Trophoblast cell (in vitro differentiated cells and primary cell): Measurements from ENCODE around the gene ARHGAP4.

Source experiments
- DNase-seq, 2 donors: peaks; one replicate each; pipeline ENCODE4 v3.0.0-alpha.2; 2016
- H2AFZ ChIP-seq: 2 replicates; pipeline ENCODE4 v1.6.1; 2013; ENCODE audit warnings: low read length, moderate library complexity, mild to moderate bottlenecking; ENCODE audit not compliant: insufficient read depth, poor library complexity
- H2AK5ac ChIP-seq: 2 replicates; pipeline ENCODE4 v1.6.1; 2013; ENCODE audit warnings: mild to moderate bottlenecking, low read length
- H2BK120ac ChIP-seq: 2 replicates; pipeline ENCODE4 v1.6.1; 2013; ENCODE audit warnings: low read length, mild to moderate bottlenecking, moderate library complexity; ENCODE audit not compliant: insufficient read depth, poor library complexity
- H2BK12ac ChIP-seq: 2 replicates; pipeline ENCODE4 v1.6.1; 2013; ENCODE audit warnings: mild to moderate bottlenecking, low read length, moderate library complexity
- H2BK5ac ChIP-seq: 2 replicates; pipeline ENCODE4 v1.6.1; 2013; ENCODE audit warnings: low read length, low read depth, moderate library complexity, mild to moderate bottlenecking; ENCODE audit not compliant: poor library complexity
- H3K14ac ChIP-seq: 2 replicates; pipeline ENCODE4 v1.6.1; 2013; ENCODE audit warnings: mild to moderate bottlenecking, low read length
- H3K18ac ChIP-seq: 2 replicates; pipeline ENCODE4 v1.6.1; 2013; ENCODE audit warnings: mild to moderate bottlenecking, low read length
- H3K23ac ChIP-seq: 2 replicates; pipeline ENCODE4 v1.6.1; 2013; ENCODE audit warnings: low read length
- H3K27ac ChIP-seq: 2 replicates; pipeline ENCODE4 v1.5.1; 2013; ENCODE audit warnings: low read depth, mild to moderate bottlenecking, inconsistent platforms, low read length, moderate library complexity
- H3K27me3 ChIP-seq: 2 replicates; pipeline ENCODE4 v1.6.1; 2013; ENCODE audit warnings: inconsistent platforms, mild to moderate bottlenecking, low read length, moderate library complexity; ENCODE audit not compliant: insufficient read depth
- H3K36me3 ChIP-seq, 2 experiments: 1 replicate in 1 of 2; 2 replicates in 1 of 2; pipeline ENCODE4 v1.6.1; 2013; ENCODE audit warnings: low read length in 2 of 2, mild to moderate bottlenecking in 2 of 2, moderate library complexity in 1 of 2; ENCODE audit not compliant: insufficient read depth in 2 of 2, control insufficient read depth in 1 of 2
- H3K4ac ChIP-seq: 2 replicates; pipeline ENCODE4 v1.6.1; 2013; ENCODE audit warnings: low read depth, mild to moderate bottlenecking, low read length, moderate library complexity
- H3K4me1 ChIP-seq, 2 experiments: 1 replicate in 1 of 2; 2 replicates in 1 of 2; pipeline ENCODE4 v1.6.1; 2013; ENCODE audit warnings: low read length in 2 of 2, mild to moderate bottlenecking in 2 of 2, moderate library complexity in 1 of 2; ENCODE audit not compliant: insufficient read depth in 2 of 2, control insufficient read depth in 1 of 2
- H3K4me2 ChIP-seq: 2 replicates; pipeline ENCODE4 v1.6.1; 2013; ENCODE audit warnings: inconsistent platforms, mild to moderate bottlenecking, low read length, moderate library complexity
- H3K4me3 ChIP-seq: 2 replicates; pipeline ENCODE4 v1.5.1; 2013; ENCODE audit warnings: mild to moderate bottlenecking, low read depth, low read length, inconsistent platforms
- H3K79me1 ChIP-seq: one replicate; pipeline ENCODE4 v1.6.1; 2013; ENCODE audit warnings: low read length
- H3K79me2 ChIP-seq: 2 replicates; pipeline ENCODE4 v1.6.1; 2013; ENCODE audit warnings: low read length, mild to moderate bottlenecking; ENCODE audit not compliant: control insufficient read depth, insufficient read depth, poor library complexity
- H3K9ac ChIP-seq: 2 replicates; pipeline ENCODE4 v1.6.1; 2013; ENCODE audit warnings: mild to moderate bottlenecking, low read length
- H3K9me3 ChIP-seq: 2 replicates; pipeline ENCODE4 v1.6.1; 2013; ENCODE audit warnings: low read depth, mild to moderate bottlenecking, control low read depth, inconsistent platforms, low read length; ENCODE audit not compliant: insufficient read depth
- H4K12ac ChIP-seq: 2 replicates; pipeline ENCODE4 v1.6.1; 2013; ENCODE audit warnings: low read depth, mild to moderate bottlenecking, low read length, moderate library complexity
- H4K8ac ChIP-seq: 2 replicates; pipeline ENCODE4 v1.6.1; 2013; ENCODE audit warnings: low read depth, mild to moderate bottlenecking, low read length, moderate library complexity
- H4K91ac ChIP-seq: one replicate; pipeline ENCODE4 v1.6.1; 2013; ENCODE audit warnings: low read depth, mild to moderate bottlenecking, low read length, moderate library complexity
- WGBS: extraction: QIAGEN DNeasy Blood & Tissue Kit; methylation state at CpG from one replicate; pipeline ENCODE4 v1.1.7; 2013; ENCODE audit warnings: missing lambda C conversion rate; ENCODE audit not compliant: insufficient read length, insufficient coverage; ENCODE audit errors: extremely low coverage; 5-methylcytosine and 5-hydroxymethylcytosine counted together

ARHGAP4 gene

DNA sequence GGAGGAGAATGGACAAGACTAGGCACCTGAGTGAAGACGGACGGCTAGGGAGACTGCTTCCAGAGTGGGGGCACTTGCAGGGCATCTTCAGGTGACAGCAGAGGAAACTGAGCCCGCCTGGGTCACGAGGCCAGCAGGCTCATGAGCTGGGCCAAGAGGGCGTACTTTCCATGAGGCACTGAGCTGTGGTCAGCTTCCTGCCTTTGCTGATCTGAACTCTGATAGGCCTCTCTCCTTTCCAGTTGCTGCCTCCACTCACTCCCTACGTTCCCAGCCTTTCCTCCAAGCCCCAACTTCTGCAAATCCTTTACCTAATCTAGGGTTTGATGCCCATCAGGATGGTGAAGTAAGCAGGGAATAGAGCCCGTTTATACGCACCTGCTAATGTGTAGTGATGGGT is 38.7 kb downstream of the ARHGAP4 start:
- Histone ChIP-seq H2AFZ (no peak overlapping the region), H3K79me2 (no peaks in the 10 kb centered on the region), H3K4me2 (no peak overlapping the region), H3K4me3 (no peak overlapping the region), H3K27ac (no peak overlapping the region), H3K23ac (no peak overlapping the region), H2AK5ac (no peak overlapping the region), H3K9ac (no peak overlapping the region), H3K9me3 (no peaks in the 10 kb centered on the region), H4K91ac (peak overlapping the region; percentile 57), H3K14ac (peak overlapping the region; percentile 53), H3K4me1 (peaks cover 15 to 25% of the 10 kb centered on the region in 2 experiments), H2BK120ac (peak overlapping the region; percentile 43), H3K4ac (no peak overlapping the region), H2BK5ac (no peak overlapping the region), H4K8ac (no peak overlapping the region), H3K36me3 (no peaks in the 10 kb centered on the region), H2BK12ac (peak overlapping the region; percentile 58), H3K79me1 (peaks cover 9% of the 10 kb centered on the region), H3K18ac (peak overlapping the region; percentile 46), H4K12ac (peak overlapping the region; percentile 67), H3K27me3 (no peaks in the 10 kb centered on the region)
- no peak for DNase-seq
- no CpG with 5 or more reads among the region's 8 CpGs for WGBS

DNA sequence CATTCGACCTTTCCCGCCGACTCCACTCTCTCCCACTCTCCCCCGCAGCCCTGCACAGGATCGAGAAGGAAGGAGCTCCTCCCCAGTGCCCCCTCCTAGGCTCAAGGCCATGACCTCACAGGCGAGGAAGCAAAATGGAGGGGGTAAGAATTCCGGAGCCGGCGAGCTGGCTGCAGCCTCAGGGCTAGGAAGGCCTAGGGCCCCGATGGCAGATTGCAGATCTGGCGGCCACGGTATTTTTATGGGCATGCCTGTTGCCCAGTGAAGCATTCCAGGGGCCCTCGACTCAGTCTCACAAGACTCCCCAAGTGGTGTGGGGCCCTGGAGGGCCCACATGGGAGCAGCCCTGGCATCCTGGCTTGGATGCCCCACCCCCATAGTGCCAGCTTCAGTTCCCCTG is 39.1 kb downstream of the ARHGAP4 start:
- no peak overlapping the region for H3K4me3 ChIP-seq
- no peak overlapping the region for H3K23ac ChIP-seq
- no peak overlapping the region for H3K4ac ChIP-seq
- H3K4me1 ChIP-seq: peaks cover 15 to 28% of the 10 kb centered on the region in 2 experiments
- H2AK5ac ChIP-seq: no peak overlapping the region
- H4K91ac ChIP-seq: peak overlapping the region; percentile 72
- no peaks in the 10 kb centered on the region for H3K9me3 ChIP-seq
- no peak overlapping the region for H2BK5ac ChIP-seq
- H3K79me1 ChIP-seq: peaks cover 9% of the 10 kb centered on the region
- no peaks in the 10 kb centered on the region for H3K36me3 ChIP-seq
- no peaks in the 10 kb centered on the region for H3K27me3 ChIP-seq
- peak; percentile 27 to 66 for DNase-seq
- H3K79me2 ChIP-seq: no peaks in the 10 kb centered on the region
- H4K8ac ChIP-seq: no peak overlapping the region
- no CpG with 5 or more reads among the region's 13 CpGs for WGBS
- H2BK12ac ChIP-seq: no peak overlapping the region
- no peak overlapping the region for H2AFZ ChIP-seq
- H3K27ac ChIP-seq: no peak overlapping the region
- H3K4me2 ChIP-seq: peak overlapping the region; percentile 59
- peak overlapping the region; percentile 53 for H3K14ac ChIP-seq
- H4K12ac ChIP-seq: no peak overlapping the region
- H2BK120ac ChIP-seq: peak overlapping the region; percentile 43
- no peak overlapping the region for H3K9ac ChIP-seq
- no peak overlapping the region for H3K18ac ChIP-seq

DNA sequence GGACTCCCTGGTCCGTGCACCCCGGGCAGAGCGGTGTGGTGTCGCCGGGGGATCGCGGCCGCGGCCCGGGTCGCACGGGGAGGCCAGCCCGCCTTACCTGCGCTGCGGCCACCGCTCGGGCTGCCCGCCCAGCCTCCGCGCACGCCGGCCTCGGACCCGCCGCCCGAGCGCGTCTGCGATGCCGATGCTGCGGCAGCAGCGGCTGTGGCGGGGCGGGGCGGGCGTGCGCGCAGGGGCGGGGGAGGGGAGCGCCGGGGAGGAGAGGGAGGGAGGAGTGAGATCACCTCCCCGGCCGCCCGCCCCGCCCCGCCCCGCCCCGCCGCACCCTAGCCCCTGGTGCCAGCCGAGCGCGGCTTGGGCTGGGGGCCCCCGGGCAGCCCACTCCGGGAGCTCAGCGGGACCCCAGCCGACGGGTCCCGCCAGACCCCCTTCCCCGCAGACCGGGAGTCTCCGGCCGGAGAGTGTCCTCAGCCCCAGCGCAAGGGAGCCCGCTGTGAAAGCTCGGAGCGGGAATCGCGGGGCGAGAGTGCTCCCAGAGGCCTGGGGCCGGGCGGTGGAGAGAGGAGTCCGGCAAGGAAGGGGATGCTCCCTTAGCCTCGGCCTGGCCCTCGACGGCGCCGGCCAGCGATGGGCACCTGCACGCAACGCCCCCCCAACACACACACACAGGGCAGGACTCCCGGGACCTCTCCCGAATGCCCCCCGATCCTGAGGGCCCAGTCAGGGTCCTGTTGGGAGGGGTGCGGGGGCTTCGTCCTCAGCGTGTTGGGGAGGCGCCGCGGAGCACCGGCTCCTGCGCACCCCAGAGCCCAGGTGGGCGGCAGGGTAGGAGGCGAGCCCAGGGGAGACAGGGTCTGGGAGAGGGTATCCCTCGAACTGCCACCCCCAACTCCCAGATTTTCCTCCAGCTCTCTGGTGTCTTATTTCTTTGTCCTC is 39.8 kb downstream of the ARHGAP4 start, which contains the start of gene L1CAM:
TSS of gene L1CAM (minus strand) at position 206 of the 936 bp plus-strand sequence. CDS start 10,337 bp downstream, outside the sequence.
- no CpG with 5 or more reads among the region's 94 CpGs for WGBS
- DNase-seq: peak; percentile 1 to 20
- Histone ChIP-seq H3K27me3 (no peaks in the 10 kb centered on the region), H3K23ac (no peak within 1 kb of the TSS), H2BK12ac (peak within 1 kb of the TSS; percentile 10), H2BK5ac (no peak within 1 kb of the TSS), H4K8ac (peak within 1 kb of the TSS; percentile 53), H3K79me2 (no peaks in the 10 kb centered on the region), H3K14ac (peak within 1 kb of the TSS; percentile 28), H3K79me1 (peaks cover 9% of the 10 kb centered on the region), H3K27ac (peak within 1 kb of the TSS; percentile 45), H4K12ac (no peak within 1 kb of the TSS), H3K4me1 (peaks cover 15 to 33% of the 10 kb centered on the region in 2 experiments), H3K18ac (peak within 1 kb of the TSS; percentile 40), H3K9me3 (no peaks in the 10 kb centered on the region), H3K4ac (peak within 1 kb of the TSS; percentile 1), H3K9ac (no peak within 1 kb of the TSS), H3K36me3 (no peaks in the 10 kb centered on the region), H2BK120ac (peak within 1 kb of the TSS; percentile 88), H2AK5ac (peak within 1 kb of the TSS; percentile 15), H3K4me3 (peak within 1 kb of the TSS; percentile 68), H2AFZ (no peak within 1 kb of the TSS), H3K4me2 (peak within 1 kb of the TSS; percentile 59), H4K91ac (peak within 1 kb of the TSS; percentile 72)

DNA sequence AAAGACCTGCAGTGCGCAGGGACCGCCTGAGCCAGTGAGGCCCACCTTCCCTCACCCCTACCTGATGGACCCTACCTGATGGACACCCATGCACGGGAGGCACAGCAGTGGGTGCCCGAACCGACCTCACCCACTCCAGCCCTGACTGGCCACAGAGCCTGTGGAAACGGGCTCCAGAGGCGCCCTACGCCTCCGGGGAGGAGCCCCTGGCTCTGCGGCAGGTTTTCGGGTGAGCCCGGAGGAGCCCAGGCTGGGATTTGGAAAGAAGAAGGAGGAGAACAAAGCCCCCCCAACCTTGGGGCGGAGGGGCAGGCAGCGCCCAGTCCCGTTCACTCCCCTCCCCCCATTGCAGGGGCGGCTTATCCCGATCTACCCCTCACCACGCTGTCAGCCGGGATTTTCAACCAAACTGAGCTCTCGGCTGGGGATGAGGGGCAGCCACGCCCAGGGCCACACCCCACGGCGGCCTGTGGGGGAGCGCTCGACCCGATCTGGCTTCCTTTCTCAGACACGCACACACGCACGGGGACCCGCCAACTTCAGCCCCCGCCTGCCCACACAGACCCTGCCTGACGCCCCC is 40.8 kb downstream of the ARHGAP4 start:
- H2BK12ac ChIP-seq: no peak overlapping the region

More for the DNA sequence above, 40.8 kb downstream of the ARHGAP4 start:
- Histone ChIP-seq H2BK120ac (no peak overlapping the region), H2AFZ (no peak overlapping the region), H3K79me1 (peaks cover 9% of the 10 kb centered on the region), H3K4me2 (peak overlapping the region; percentile 56), H3K23ac (no peak overlapping the region), H4K91ac (peak overlapping the region; percentile 42), H4K12ac (no peak overlapping the region), H3K36me3 (no peaks in the 10 kb centered on the region), H3K9me3 (no peaks in the 10 kb centered on the region), H3K27ac (no peak overlapping the region), H3K18ac (no peak overlapping the region), H2BK5ac (no peak overlapping the region), H3K14ac (no peak overlapping the region), H3K79me2 (no peaks in the 10 kb centered on the region), H3K4me1 (peaks cover 15 to 35% of the 10 kb centered on the region in 2 experiments), H3K9ac (no peak overlapping the region), H3K27me3 (no peaks in the 10 kb centered on the region), H4K8ac (no peak overlapping the region), H3K4ac (no peak overlapping the region), H3K4me3 (peak overlapping the region; percentile 68), H2AK5ac (no peak overlapping the region)
- no peak for DNase-seq
- WGBS: no CpG with 5 or more reads among the region's 32 CpGs
